Measurements from ENCODE around the gene PJA2. TPM values are rescaled to one million over a fixed set of nuclear protein-coding genes. Genes with fewer than 3 reads are reported as not detected.

PJA2 gene, protein sequence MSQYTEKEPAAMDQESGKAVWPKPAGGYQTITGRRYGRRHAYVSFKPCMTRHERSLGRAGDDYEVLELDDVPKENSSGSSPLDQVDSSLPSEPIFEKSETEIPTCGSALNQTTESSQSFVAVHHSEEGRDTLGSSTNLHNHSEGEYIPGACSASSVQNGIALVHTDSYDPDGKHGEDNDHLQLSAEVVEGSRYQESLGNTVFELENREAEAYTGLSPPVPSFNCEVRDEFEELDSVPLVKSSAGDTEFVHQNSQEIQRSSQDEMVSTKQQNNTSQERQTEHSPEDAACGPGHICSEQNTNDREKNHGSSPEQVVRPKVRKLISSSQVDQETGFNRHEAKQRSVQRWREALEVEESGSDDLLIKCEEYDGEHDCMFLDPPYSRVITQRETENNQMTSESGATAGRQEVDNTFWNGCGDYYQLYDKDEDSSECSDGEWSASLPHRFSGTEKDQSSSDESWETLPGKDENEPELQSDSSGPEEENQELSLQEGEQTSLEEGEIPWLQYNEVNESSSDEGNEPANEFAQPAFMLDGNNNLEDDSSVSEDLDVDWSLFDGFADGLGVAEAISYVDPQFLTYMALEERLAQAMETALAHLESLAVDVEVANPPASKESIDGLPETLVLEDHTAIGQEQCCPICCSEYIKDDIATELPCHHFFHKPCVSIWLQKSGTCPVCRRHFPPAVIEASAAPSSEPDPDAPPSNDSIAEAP
- 31.3 TPM for polyA plus RNA-seq (2013, experiment 1 of 2)
- polyA plus RNA-seq (2013, experiment 2 of 2) = 39.2 TPM

DNA sequence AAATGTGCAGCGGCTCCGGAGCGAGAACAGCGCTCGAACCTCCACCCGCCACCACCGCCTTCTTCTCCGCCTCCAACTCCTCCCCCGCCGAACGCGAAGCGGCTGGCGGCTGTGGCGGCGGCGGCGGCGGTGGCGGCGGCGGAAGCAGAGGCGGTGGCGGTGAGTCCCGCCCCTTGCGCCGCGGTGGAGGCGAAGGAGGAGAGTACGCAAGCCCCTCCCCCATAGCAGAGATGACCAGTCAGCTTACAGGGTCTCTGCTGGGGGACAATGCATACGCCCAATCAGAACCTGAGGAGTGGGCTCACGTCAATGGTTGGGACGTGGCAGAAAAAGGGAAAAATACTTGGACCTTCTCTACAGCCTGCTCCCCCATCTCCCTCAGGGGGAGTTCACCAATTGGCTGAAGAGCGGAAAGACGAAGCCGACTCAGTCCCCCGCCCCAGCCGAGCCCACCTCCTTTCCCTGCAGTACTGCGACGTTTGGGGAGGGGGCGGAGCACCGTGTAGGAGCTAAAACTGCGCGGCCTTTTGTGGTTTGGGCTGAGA lies at the start of gene PJA2:
Gene PJA2 (minus strand): TSS at position 131 of the 545 bp plus-strand sequence. CDS start 26,541 bp downstream, outside the sequence.
- WGBS = under 1% methylated on average over 44 of the region's 44 CpGs
- H3K27me3 ChIP-seq (ENCODE audit: insufficient read depth, low read length) = no peaks in the 10 kb centered on the region
- peaks cover 46% of the 10 kb centered on the region for H3K4me1 ChIP-seq (ENCODE audit: insufficient read depth, low read length)
- H3K36me3 ChIP-seq (ENCODE audit: insufficient read depth, low read length) = no peaks in the 10 kb centered on the region
- H3K9me3 ChIP-seq (ENCODE audit: insufficient read depth, low read depth, low read length) = no peaks in the 10 kb centered on the region
- H3K4me3 ChIP-seq (ENCODE audit: low read length) = peak within 1 kb of the TSS; percentile 97
- peak within 1 kb of the TSS; percentile 89 for H3K9ac ChIP-seq (ENCODE audit: low read depth, low read length)
- H3K27ac ChIP-seq (ENCODE audit: low read depth, low read length) = peak within 1 kb of the TSS; percentile 92

DNA sequence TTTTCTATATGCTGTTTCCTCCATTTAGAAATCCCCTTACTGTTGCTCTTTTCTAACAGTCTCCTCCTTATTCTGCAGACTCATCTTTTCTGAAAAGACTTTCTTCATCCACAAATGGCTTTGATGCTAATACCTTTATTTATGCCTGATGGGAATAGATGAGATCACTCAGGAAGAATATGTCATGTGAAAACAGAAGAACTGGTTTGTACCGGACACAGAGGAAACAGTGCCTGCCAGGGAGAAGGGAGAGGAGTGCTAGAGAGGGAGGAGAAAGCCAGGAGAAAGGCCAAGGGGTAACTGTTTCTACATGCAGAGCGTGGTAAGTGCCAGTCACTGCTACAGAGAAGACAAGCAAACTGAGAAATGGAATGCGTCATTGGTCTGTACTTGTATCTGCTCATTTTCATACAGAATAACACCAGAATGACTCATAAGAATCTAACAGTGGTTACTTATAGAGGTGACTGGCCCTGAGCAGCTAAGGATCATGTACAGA lies 45.9 kb upstream of the PJA2 start:
- WGBS = 93% methylated on average over 3 of the region's 3 CpGs
- Histone ChIP-seq H3K27ac (ENCODE audit: low read depth, low read length) (no peak overlapping the region), H3K4me3 (ENCODE audit: low read length) (no peak overlapping the region), H3K27me3 (ENCODE audit: insufficient read depth, low read length) (no peaks in the 10 kb centered on the region), H3K4me1 (ENCODE audit: insufficient read depth, low read length) (peaks cover 1% of the 10 kb centered on the region; the same call in 1 of the 2 replicates), H3K36me3 (ENCODE audit: insufficient read depth, low read length) (no peaks in the 10 kb centered on the region), H3K9ac (ENCODE audit: low read depth, low read length) (no peak overlapping the region), H3K9me3 (ENCODE audit: insufficient read depth, low read depth, low read length) (peaks cover 16% of the 10 kb centered on the region)

DNA sequence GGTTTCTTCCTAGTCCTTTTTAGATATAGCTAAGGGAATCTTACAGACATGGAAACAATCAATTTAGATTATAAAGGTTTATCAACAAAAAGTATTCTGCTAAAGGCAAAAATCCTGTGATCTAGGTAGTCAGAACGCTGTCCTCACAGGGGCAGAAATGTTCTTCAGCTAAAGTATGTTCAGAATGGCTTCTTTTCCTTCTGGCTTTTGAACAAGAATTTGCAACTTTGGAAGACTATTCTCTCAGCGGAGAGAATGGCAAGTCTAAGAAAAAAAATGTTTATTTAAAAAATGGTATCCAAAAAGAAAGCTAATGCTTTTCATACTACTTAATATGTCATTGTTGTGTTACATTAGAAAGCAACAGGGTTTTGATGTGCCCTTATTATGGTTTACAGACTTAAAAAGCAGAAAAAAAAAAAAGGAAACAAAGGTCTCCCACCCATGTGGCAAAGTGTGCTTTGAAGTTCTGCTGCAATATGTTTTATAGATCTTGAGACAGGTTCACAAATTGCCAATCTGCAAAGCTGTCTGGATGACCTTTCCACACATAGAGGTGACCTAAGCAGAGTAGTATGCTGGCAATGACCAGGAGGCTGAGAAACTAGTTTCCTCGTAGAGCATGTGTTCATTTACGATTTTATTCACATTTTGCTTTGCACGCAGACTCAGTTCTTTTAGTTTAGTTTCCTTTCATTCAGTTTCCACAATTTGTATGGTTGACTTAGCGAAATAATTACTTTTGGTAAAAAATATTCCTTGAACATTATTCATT lies 45.1 kb upstream of the PJA2 start:
- H3K27me3 ChIP-seq (ENCODE audit: insufficient read depth, low read length) = no peaks in the 10 kb centered on the region
- no peaks in the 10 kb centered on the region for H3K36me3 ChIP-seq (ENCODE audit: insufficient read depth, low read length)
- 82% methylated on average over 5 of the region's 6 CpGs for WGBS
- H3K4me1 ChIP-seq (ENCODE audit: insufficient read depth, low read length) = peaks cover 9% of the 10 kb centered on the region
- no peak overlapping the region for H3K9ac ChIP-seq (ENCODE audit: low read depth, low read length)
- peaks cover 16% of the 10 kb centered on the region for H3K9me3 ChIP-seq (ENCODE audit: insufficient read depth, low read depth, low read length)
- H3K27ac ChIP-seq (ENCODE audit: low read depth, low read length) = no peak overlapping the region
- H3K4me3 ChIP-seq (ENCODE audit: low read length) = no peak overlapping the region

DNA sequence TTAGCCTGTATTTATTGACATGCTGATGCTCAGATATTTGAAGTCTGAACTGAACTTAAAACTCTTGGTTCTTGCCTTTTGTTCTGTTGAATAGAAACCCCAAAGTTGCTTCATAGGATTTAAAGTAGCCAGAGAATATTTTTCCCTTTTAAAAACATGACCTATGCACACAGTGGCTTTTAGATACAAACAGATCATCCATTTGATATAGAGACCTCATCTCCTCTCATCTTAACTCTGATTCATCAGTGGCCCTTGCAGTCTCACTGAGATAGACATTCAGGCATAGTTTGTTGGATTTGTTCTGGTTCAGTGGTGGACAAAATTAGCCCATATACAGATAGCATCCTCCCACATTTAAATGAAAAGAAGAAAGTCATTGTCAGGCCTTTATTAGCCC lies 43.5 kb upstream of the PJA2 start:
- Histone ChIP-seq H3K36me3 (ENCODE audit: insufficient read depth, low read length) (no peaks in the 10 kb centered on the region), H3K4me1 (ENCODE audit: insufficient read depth, low read length) (peaks cover 10% of the 10 kb centered on the region), H3K27me3 (ENCODE audit: insufficient read depth, low read length) (no peaks in the 10 kb centered on the region), H3K9me3 (ENCODE audit: insufficient read depth, low read depth, low read length) (peaks cover 16% of the 10 kb centered on the region), H3K27ac (ENCODE audit: low read depth, low read length) (no peak overlapping the region), H3K4me3 (ENCODE audit: low read length) (no peak overlapping the region), H3K9ac (ENCODE audit: low read depth, low read length) (no peak overlapping the region)

DNA sequence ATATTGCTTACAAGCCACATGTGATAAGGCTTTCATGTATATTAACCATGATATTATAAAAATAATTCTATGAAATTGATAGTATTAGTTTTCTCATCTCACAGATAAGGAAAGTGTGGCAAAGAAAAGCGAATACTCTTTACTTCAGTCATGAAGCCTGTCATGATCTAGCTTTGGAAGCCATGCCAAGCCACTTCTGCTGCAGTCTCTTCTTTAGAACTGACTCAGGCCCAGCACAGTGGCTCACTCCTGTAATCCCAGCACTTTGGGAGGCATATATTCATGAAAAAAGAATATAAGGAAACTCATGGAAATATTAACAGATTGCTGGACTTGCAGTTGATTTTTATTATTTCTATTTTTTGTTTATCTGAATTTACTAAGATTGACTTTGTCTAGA lies 42.9 kb upstream of the PJA2 start:
- no peaks in the 10 kb centered on the region for H3K36me3 ChIP-seq (ENCODE audit: insufficient read depth, low read length)
- no peak overlapping the region for H3K9ac ChIP-seq (ENCODE audit: low read depth, low read length)
- peaks cover 10% of the 10 kb centered on the region for H3K4me1 ChIP-seq (ENCODE audit: insufficient read depth, low read length)
- H3K4me3 ChIP-seq (ENCODE audit: low read length) = no peak overlapping the region
- peaks cover 19% of the 10 kb centered on the region for H3K9me3 ChIP-seq (ENCODE audit: insufficient read depth, low read depth, low read length)
- no peaks in the 10 kb centered on the region for H3K27me3 ChIP-seq (ENCODE audit: insufficient read depth, low read length)
- WGBS = 90% methylated on average over 1 of the region's 1 CpG
- no peak overlapping the region for H3K27ac ChIP-seq (ENCODE audit: low read depth, low read length)

DNA sequence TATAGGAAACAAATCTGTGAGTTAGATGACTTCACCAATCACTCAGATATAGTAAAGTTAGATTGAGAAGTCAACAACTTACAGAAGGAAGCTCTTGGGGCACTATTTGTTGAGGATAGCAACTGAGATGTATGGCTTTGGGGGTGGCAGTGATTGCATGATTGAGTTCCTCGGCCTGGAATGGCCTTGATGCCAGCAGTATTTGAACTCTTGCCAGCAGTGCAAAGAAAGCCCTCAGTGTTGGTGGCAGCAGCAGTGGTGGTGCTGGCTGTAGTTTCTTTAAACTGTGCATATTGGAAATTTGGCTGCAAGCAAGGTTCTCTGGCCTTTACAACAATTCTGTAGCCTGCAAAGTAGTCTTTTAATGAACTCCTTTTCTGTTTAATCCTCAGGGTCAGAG lies 41.4 kb upstream of the PJA2 start:
- 93% methylated on average over 1 of the region's 1 CpG for WGBS
- H3K9me3 ChIP-seq (ENCODE audit: insufficient read depth, low read depth, low read length) = peaks cover 9% of the 10 kb centered on the region; the same call in 1 of the 2 replicates
- peaks cover 10% of the 10 kb centered on the region for H3K4me1 ChIP-seq (ENCODE audit: insufficient read depth, low read length)
- H3K4me3 ChIP-seq (ENCODE audit: low read length) = no peak overlapping the region
- no peak overlapping the region for H3K9ac ChIP-seq (ENCODE audit: low read depth, low read length)
- no peak overlapping the region for H3K27ac ChIP-seq (ENCODE audit: low read depth, low read length)
- no peaks in the 10 kb centered on the region for H3K36me3 ChIP-seq (ENCODE audit: insufficient read depth, low read length)
- H3K27me3 ChIP-seq (ENCODE audit: insufficient read depth, low read length) = no peaks in the 10 kb centered on the region

DNA sequence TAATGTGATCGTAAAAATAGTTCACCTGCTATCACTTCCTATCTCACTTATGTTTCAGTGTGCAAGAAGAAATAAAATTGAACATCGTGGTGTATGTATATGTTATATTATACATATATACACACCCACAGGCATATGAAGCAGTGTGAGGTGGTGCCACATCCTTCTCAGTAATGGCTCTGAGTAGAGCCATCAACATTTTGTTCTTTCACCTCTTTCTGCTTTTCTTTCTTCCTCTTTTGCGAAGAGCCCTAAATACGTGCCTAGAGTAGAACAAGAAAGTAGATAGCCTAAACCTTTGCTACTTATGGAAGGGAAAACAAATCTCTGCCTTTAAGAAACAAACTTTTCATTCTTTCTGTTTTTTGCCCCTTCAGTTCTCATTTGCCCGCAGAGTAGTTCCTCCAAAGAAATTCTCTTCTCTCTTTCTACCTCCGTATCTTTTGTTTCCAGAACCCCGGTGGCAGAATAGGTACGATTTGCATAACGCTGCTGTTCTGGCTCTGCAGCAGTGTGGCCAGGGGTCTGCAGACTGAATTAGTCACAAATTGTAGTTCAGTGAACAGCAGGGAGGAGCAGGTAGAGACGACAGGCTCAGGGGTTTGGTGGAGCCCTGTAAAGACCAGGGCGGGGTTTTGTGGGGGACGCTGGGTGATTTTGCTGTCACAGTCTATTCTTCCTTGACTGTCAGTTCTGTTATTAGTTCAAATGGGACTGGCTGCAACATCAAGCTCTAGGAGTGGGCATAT lies 40.5 kb upstream of the PJA2 start:
- Histone ChIP-seq H3K4me3 (ENCODE audit: low read length) (peak overlapping the region; percentile 26; the same call in 1 of the 2 replicates), H3K27ac (ENCODE audit: low read depth, low read length) (0 out of 2 replicates have a peak overlapping the region, but pooled peaks have one; percentile 32), H3K4me1 (ENCODE audit: insufficient read depth, low read length) (peaks cover 10% of the 10 kb centered on the region), H3K9ac (ENCODE audit: low read depth, low read length) (no peak overlapping the region; the same call in 1 of the 2 replicates), H3K27me3 (ENCODE audit: insufficient read depth, low read length) (no peaks in the 10 kb centered on the region), H3K36me3 (ENCODE audit: insufficient read depth, low read length) (no peaks in the 10 kb centered on the region), H3K9me3 (ENCODE audit: insufficient read depth, low read depth, low read length) (peaks cover 9% of the 10 kb centered on the region; the same call in 1 of the 2 replicates)
- WGBS = 39% methylated on average over 10 of the region's 12 CpGs

DNA sequence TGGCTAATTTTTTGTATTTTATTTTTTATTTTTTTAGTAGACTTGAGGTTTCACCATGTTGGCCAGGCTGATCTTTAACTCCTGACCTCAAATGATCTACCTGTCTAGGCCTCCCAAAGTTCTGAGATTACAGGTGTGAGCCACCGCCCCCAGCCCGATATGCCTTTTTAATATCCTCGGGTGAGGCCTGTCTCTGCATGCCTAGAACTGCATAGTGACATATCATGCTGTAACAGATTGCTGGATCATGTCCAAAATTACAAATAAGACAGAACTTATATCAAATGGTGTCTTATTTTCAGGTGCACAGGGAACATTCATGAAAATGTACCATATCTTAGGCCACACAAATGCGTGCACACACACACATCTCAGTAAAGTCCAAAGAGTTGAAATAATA lies 39.1 kb upstream of the PJA2 start:
- Histone ChIP-seq H3K27me3 (ENCODE audit: insufficient read depth, low read length) (no peaks in the 10 kb centered on the region), H3K9me3 (ENCODE audit: insufficient read depth, low read depth, low read length) (peaks cover 9% of the 10 kb centered on the region; the same call in 1 of the 2 replicates), H3K27ac (ENCODE audit: low read depth, low read length) (no peak overlapping the region), H3K9ac (ENCODE audit: low read depth, low read length) (no peak overlapping the region), H3K36me3 (ENCODE audit: insufficient read depth, low read length) (no peaks in the 10 kb centered on the region), H3K4me3 (ENCODE audit: low read length) (no peak overlapping the region), H3K4me1 (ENCODE audit: insufficient read depth, low read length) (peaks cover 10% of the 10 kb centered on the region)
- 69% methylated on average over 4 of the region's 4 CpGs for whole genome bisulfite sequencing

DNA sequence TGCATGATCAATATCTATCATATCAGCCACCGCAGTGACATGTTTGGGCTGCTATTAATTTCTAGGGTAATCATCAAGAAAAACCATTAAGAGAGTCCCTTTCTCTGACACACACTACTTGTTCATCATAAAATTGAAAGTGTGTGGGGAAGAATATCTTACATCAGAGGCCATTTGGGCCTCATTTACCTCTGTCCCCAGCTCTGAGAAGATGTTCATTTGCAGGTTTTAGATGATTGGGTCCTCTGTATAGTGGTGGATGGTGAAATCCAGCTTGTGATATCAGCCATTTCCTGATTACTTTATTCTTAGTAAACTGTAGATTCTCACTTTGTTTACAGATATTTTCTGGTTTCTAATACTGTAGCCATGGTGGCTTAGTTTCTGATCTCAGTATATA lies 29.8 kb upstream of the PJA2 start:
- Histone ChIP-seq H3K4me3 (ENCODE audit: low read length) (no peak overlapping the region), H3K27me3 (ENCODE audit: insufficient read depth, low read length) (no peaks in the 10 kb centered on the region), H3K36me3 (ENCODE audit: insufficient read depth, low read length) (no peaks in the 10 kb centered on the region), H3K27ac (ENCODE audit: low read depth, low read length) (no peak overlapping the region), H3K9ac (ENCODE audit: low read depth, low read length) (no peak overlapping the region), H3K4me1 (ENCODE audit: insufficient read depth, low read length) (no peaks in the 10 kb centered on the region), H3K9me3 (ENCODE audit: insufficient read depth, low read depth, low read length) (no peaks in the 10 kb centered on the region)
- WGBS = no CpG with 5 or more reads among the region's 1 CpG

DNA sequence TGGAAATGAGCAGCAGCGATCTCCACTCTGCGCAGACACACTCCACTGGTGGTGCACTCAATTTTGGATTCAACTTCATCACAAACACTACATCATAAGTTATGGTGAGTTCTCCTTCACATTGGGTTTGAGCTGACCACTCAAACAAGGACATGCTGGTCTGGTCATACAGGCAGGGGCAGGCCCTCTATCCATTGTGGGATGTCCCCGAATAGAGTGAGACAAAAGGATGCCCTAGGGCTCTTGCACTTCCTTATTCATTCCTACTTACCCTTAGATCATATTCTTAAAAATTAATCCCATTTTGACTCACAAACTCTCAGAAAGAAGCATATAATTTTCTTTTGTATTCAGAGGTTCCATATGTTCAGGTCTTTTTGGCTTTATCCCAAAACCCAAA lies 16.3 kb upstream of the PJA2 start:
- 81% methylated on average over 3 of the region's 3 CpGs for WGBS
- no peak overlapping the region for H3K4me3 ChIP-seq (ENCODE audit: low read length)
- no peak overlapping the region for H3K27ac ChIP-seq (ENCODE audit: low read depth, low read length)
- no peaks in the 10 kb centered on the region for H3K36me3 ChIP-seq (ENCODE audit: insufficient read depth, low read length)
- H3K27me3 ChIP-seq (ENCODE audit: insufficient read depth, low read length) = no peaks in the 10 kb centered on the region
- H3K9me3 ChIP-seq (ENCODE audit: insufficient read depth, low read depth, low read length) = no peaks in the 10 kb centered on the region
- no peak overlapping the region for H3K9ac ChIP-seq (ENCODE audit: low read depth, low read length)
- H3K4me1 ChIP-seq (ENCODE audit: insufficient read depth, low read length) = no peaks in the 10 kb centered on the region

Measured in HUES64 (cell line).